Testis (tissue), 2 donors: ENCODE measurements around the gene HRH4.

Source experiments
- CTCF ChIP-seq, 3 experiments: fragments of 450-650 bp in 2 of 3; fragments of 200-600 bp in 1 of 3; sonication (generic) in 1 of 3; IDR thresholded peaks; one replicate each; pipeline ENCODE4 v1.5.1; 2016 to 2019; ENCODE audit warnings: antibody characterized with exemption in 3 of 3, mild to moderate bottlenecking in 2 of 3, moderate library complexity in 1 of 3
- POLR2A ChIP-seq: fragments of 450-650 bp; IDR thresholded peaks from one replicate; pipeline ENCODE4 v1.6.1; 2017; ENCODE audit warnings: antibody characterized with exemption, mild to moderate bottlenecking, moderate library complexity

- TF ChIP-seq CTCF (IDR thresholded peaks at IDR 0.05) (no peak), POLR2A (no peak)
Observed at GRCh38 chr18:24465486-24465885, 5.0 kb downstream of the HRH4 start.
